GM21786 (cell line): ENCODE results near the gene TUT4.

ENCODE experiments used
- ATAC-seq: cut with Tn5 transposase; IDR thresholded peaks from one replicate; pipeline ENCODE4 v1.9.1; 2021; ENCODE audit not compliant: unreplicated experiment

TUT4 gene

DNA sequence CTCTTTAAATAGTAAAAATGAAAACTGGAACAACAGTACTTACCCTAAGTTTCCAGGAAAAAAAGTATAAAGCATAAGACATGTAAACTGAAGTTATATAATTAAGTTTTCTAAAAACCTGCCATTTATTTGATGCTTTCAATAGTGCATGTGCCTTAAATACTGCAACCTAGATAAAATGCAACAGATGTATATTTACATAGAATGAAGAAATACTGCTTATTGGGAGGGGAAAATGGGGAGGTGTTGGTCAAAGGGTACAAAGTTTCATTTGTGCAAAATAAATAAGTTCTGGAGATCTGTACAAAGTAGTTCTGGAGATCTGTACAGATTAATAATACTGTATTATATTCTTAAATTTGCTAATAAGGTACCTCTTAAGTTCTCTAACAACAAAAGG, 79.9 kb downstream of the TUT4 start:
- no peak for ATAC-seq

DNA sequence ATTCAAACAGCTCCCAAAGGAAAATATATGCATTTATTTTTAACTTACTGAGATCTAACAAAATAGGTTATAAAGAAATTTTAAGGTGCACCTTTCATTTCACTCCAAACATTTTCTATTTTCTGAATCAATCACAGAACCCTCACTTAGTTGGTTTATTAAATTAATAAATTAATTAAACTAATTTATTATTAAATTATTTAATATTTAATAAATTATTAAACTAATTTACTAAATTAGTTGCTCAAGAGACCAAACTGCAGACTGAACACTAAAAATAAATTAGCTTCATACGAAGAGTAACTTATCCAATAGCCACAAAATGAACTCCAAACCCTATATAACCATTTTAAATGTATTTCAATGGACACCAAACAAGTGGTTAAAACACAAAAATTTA, 80.5 kb downstream of the TUT4 start:
- ATAC-seq, result no peak

DNA sequence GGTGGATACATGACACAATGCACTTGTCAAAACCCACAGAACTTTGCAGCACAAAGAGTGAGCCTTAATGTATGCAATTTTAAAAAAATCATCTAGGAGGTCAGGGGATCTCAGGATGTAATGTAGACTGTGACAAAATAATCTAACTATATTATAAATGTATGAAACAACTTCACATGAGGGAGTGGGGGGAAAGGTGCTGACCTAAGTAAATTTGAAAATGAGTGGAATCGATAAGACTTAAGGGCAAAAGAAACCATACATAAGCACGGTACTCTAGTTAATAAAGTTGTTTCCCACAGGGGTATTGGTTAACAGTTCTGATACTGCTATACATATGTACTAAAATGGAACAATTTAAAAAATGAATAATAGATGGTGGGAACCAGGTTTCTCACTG, 83.8 kb downstream of the TUT4 start:
- ATAC-seq, result no peak

DNA sequence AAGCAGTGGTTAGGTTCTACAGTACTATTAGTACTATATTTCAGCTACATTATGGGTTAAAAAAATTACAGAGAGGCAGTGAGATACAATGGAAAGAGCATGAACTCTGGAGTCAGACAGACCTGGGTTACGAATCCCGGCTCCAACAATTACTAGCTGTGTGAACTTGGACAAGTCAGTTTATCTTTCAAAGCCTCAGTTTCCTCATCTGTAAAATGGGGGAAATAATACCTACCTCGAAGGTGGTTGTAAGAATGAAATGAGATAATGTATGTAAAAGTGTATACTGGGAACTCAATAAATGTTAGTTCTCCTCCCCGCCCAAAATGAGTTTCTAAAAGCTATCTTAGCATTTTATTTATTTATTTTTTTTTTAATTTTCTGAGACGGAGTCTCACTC, 89.0 kb downstream of the TUT4 start:
- no peak for ATAC-seq

DNA sequence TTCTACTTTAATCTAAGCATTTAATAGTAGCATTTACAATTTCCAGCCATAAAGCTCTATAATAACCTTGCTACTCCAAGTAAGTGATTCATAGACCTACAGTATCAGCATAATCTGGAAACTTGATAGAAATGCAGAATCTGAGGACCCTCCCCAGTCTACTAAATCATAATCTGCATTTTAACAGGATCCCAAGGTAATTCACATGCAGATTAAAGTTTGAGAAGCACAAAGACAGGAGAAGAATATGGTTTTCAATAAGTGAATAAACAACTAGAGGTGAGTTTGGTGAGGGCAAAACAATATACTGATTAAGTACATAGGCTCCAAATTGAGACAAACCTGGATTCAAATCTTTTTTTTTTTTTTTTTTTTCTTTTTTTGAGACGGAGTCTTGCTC, 91.1 kb downstream of the TUT4 start:
- no peak for ATAC-seq

DNA sequence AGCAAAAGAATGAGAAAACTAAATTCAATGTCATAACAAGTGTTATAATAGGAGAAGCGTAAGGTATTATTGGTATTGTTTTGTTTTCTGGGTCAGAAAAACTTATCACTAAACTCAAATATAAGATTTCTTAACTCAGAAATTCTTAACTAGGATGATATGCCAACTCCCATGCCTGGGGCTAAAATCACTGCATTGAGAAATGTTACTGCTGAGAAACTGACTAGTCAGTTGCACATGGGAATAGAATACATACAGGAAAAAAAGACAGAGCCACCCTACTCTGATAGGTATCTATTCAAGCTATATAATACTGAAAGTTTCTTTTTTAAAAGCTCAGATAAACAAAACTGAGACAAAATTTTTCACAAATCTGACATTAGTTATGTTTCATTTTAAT, 92.2 kb downstream of the TUT4 start:
- ATAC-seq, result no peak

DNA sequence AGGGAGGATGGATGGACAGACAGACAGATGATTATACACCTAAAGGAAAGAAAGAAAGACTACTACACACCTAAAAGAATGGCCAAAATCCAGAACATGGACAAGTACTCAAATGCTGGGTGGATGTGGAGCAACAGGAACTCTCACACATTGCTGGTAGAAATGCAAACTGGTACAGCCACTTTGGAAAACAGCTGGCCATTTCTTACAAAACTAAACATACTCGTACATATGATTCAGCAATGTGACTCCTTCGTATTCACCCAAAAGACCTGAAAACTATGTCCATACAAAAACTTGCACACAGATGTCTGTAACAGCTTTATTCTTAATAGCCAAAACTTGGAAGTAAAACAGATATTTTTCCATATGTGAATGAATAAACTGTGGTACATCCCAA, 97.2 kb downstream of the TUT4 start:
- ATAC-seq, result no peak

DNA sequence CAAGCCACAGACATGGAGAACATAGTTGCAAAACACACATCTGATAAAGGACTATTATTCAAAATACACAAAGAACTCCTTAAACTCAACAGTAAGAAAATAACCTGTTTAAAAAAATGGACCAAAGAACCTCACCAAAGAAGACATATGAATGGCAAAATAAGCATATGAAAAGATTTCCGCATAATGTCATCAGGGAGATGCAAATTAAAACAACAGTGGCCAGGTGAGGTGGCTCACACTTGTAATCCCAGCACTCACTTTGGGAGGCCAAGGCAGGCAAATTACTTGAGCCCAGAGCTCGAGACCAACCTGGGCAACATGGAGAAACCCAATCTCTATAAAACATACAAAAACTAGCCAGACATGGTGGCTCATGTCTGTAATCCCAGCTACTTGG, 98.1 kb downstream of the TUT4 start:
- ATAC-seq, result no peak

DNA sequence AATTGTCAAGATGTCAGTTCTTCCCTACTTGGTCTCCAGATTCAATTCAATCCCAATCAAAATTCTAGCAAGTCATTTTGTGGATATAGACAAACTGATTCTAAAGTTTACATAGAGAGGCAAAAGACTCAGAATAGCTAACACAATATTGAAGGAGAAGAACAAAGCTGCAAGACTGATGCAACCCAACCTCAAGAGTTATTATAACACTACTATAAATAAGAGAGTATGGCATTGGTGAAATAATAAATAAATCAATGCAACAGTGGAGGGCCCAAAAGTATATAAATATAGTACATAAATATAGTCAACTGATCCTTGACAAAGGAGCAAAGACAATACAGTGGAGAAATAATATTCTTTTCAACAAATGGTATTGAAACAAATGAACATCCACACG, 98.8 kb downstream of the TUT4 start:
- no peak for ATAC-seq

DNA sequence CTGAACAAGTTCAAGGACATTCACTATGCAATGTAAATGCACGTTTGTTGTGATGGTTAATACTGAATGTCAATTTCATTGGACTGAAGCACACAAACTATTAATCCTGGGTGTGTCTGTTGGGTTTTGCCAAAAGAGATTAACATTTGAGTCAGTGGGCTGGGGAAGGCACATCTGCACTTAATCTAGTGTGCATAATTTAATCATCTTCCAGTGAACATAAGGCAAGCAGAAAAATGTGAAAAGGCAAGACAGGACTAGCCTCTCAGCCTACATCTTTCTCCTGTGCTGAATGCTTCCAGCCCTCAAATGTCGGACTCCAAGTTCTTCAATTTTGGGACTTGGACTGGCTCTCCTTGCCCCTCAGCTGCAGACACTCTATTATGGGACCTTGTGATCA, 108.4 kb downstream of the TUT4 start:
- ATAC-seq, result no peak

DNA sequence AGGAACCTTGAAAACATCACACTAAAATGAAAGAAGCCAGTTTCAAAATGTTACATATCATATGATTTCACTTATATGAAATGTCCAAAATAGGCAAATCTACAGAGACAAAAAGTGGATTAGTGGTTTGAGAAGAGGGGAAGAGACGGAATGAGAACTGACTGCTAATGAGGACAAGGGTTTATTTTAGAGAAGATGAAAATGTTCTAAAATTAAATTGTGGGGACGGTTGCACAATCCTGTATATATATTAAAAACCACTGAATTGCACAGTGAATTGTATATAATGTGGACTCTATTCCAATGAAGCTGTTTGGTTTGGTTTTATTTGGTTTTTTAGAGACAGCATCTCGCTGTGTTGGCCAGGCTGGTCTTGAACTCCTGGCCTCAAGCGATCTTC, 112.9 kb downstream of the TUT4 start:
- no peak for ATAC-seq

DNA sequence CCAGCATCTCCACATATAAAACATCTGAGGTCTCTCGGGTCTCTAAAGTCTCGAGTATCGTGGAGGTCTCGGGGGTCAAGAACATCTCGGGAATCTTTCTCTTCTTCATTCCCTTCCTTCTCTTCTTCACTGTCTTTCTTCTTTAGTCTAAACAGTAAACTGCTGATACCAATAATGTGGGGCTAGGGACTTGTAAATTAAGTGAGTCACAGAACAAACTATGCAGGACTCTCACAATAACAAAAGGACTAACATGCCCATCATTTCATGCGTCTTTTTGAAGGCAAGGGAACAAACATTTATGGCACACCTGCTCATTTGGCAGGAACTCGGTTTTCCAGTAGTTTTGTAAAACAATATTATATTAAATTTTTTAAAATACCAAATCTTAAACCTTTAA, 116.1 kb downstream of the TUT4 start:
- ATAC-seq, result no peak

DNA sequence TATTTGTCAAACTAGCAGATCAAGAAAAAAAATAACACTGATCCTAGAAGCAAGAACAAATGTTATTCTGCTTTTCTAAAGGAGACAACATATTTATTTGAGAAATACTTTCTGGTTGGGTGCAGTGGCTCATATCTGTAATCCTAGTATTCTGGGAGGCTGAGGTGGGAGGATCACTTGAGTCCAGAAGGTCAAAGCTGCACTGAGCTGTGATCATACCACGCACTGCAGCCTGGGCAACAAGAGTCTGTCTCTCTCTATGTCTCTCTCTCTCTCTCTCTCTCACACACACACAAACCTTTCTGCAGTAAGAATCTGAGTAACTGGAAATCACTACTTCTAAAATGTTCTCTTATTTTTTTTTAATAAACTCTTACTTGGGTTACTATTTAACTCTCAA, 117.2 kb downstream of the TUT4 start:
- ATAC-seq, result no peak

DNA sequence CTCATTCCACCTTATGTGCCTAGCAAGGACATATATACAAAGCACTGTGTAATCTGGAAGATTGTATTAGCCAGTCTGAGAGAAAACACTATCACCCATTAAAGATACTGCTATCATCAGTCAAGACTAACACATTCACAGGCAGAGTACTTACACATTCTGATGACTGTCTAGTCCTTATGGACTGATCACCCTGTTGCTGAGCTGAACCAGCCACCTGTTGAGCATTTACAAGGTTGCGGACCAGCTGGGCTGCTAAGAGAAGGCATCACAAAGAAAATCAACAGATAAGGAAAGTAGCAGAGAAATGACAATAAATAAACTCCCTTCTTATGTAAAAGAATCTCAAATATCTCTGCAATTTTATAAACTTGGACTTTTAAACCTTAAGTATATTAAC, 117.7 kb downstream of the TUT4 start:
- ATAC-seq, result no peak

DNA sequence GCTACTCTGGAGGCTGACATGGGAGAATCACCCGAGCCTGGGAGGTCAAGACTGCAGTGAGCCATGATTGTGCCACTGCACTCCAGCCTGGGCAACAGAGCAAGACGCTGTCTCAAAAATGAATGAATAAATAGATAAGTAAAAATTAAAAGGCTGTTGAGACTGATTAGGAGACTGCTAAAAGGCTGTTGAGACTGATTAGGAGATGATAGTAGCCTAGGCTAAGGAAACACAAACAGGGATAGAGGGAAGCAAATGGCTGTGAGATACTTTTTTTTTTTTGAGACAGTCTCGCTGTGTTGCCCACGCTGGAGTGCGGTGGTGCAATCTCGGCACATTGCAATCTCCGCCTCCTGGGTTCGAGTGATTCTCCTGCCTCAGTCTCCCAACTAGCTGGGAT, 120.1 kb downstream of the TUT4 start:
- no peak for ATAC-seq

DNA sequence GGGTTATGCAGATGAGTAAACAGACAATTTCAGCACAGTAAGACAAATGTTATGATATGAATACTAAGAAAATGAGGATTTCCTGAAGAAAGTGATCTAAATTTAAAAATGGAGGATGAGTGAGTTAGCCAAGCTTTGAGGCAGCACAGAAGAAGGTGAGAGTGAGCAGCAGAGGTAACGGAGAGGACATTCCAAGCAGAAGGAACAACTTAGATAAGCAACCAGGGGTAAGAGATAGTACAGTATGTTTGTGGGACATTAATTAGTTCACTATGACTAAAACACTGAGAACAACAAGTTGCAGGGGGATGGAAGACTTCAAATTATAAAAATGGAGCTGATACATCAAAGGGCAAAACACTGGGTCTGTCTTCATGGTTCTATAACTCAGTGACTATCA, 125.7 kb downstream of the TUT4 start:
- no peak for ATAC-seq

DNA sequence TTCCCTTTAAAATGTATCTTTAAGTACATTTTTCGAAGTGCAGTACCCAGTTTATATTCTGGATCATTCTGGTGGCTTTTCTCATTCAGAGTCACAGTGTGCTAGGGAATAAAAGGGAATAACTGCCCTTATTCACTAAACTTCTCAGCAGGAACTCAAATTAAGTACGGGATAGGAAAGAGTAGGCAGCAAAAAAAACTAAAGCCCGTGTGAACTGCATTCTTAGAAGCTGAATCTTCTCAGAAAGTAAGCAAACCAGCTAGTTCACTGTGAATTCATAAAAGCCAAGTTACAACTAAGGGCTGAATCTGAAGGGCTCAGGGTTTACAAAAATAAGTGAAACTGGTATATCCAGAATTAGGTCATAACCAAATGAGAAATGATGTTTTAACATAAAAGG, 126.5 kb downstream of the TUT4 start:
- no peak for ATAC-seq

DNA sequence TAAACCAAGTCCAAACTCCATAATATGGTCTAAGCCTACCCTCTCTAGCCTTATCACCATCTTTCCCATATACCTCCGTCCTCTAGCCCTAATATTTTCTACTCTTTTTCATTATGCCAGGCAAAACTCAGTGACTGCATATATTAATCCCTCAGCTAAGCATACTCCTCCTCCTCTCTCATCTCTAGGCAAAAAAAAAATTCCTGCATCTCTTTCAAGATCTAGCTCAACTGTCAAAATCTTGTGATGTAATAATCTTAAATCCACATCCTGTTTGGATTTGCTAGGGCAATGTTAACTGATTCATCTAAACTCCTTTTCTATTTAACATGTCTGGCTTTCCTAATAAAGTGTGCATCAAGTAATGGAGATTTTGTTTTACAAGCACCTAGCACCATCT, 128.1 kb downstream of the TUT4 start:
- ATAC-seq, result no peak

DNA sequence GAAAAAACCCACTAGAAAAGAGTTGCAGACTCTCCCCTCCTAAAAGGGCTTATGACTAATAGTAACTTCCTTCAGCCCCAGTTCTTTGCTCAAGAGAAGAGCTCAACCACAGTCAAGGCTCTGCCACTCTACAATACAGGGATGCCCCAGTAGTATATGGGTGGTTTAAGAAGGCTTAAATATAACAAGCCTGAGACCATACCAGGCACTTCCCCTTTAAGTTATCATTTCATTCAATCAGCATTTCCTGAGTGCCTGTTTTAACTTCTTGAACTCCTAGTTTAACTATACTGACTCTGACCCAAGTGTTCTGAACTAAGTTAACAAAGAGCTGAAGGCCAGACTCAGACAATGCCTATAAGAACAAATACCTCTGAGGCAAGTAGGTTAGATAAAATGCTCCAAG, 128.7 kb downstream of the TUT4 start:
- ATAC-seq, result no peak

DNA sequence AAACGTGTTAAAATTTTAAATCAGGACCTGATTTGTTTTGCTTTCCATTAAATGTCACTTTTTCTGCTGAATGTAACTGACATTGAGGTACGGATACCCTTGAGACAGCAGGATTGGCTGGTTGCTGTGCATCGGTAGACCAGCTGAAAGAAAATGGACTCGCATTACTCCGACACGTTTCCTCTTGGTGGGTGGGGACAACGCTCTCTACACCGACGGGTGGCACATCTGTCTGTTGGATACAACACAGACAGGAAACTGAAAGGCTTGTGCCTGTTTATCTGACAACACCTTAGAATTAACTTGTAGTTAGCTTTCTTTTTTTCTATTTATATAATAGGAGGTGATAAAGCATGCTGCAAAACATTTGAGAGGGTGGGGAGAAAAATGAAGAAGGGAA, 129.1 kb downstream of the TUT4 start:
- ATAC-seq, result no peak

DNA sequence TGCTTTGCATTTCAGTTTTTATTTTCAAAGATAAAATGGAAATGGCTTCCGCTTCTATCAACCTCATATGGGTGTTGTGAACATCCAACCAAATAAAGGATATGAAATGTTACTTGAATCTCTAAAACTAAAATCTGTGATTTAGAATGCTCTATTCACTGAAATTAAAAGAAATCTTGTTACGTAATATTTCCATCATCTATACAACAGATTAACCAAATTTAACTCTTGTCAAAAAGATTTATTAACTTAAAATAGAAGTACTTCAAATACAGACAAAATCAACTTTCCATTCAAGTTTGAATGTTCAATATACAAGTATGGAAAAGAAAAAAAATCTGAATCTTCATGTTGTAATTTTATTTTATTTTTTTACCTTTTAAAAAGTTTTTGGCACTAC, 129.8 kb downstream of the TUT4 start:
- no peak for ATAC-seq

DNA sequence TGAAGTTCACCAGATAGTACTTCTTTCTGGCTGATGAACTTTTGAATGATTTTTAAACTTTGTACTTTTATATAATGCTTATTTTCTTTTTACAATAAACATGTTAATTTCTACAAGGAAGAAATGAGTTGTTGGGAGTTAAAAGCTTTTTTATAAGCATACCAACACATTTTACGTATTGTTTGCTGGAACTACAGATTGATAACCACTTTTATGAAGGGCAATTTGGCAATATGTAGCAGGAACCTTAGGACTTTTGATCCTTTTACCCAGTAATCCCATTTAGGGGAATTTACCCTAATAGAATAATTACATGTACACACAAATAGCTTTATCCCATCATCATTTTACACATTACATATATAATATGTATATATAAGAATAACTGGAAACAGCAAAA, 132.2 kb downstream of the TUT4 start:
- ATAC-seq, result no peak

DNA sequence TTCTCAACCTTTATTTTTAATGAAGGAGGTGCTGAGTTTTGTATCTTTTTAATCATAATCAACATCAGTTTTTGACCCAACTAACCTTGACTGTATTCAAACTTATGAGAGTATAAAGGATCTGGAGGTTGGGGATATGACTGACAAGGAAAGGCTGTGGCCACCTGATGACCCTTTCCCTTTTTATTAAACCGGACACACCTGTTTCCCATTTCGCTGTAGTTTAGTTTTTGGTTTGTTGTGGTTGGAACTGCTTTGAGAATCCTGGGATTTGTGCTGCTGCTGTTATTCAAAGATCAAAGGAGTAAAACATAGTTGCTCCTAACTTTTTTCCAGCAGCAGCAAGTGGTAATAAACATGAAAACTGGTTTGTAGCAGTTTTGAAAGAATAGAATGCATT, 136.1 kb downstream of the TUT4 start:
- no peak for ATAC-seq

DNA sequence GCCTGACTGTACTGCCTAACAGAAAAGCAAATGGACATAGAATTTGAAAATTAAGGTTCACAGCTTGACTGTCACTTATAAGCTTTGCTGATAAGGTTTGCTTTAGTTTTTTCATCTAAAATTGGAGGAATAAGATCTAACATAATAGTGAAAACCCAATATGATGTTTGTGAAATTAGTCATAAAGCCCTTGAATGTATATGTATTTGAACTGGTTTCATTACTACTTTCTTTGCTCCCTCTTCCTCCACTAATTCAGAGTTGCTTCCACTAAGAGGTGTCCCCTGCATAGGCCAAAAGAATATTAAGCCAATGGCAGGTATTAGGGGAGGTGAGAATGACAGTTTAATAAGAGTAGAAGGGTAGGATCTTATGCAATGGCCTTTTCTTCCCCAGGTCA, 137.9 kb downstream of the TUT4 start:
- no peak for ATAC-seq
